NT2/D1 (cell line): ENCODE data around the gene FCN3.

Source experiments
- SUZ12 ChIP-seq: IDR thresholded peaks from 2 replicates; pipeline ENCODE4 v1.6.1; 2011; ENCODE audit not compliant: insufficient read length, insufficient read depth; ENCODE audit errors: extremely low read depth
- YY1 ChIP-seq: IDR thresholded peaks from 2 replicates; pipeline ENCODE4 v1.6.1; 2011; ENCODE audit not compliant: insufficient read length, insufficient read depth
- ZNF274 ChIP-seq: IDR thresholded peaks from 2 replicates; pipeline ENCODE4 v1.6.1; 2011; ENCODE audit warnings: mild to moderate bottlenecking, low read depth, low read length

GRCh38 chr1:27368869-27369582 is 5.6 kb downstream of the FCN3 start:
- TF ChIP-seq ZNF274 (no peak), YY1 (no peak), SUZ12 (no peak)
